GM19035 (cell line): ENCODE data around the gene UTP25.

ENCODE experiments used
- ATAC-seq: cut with Tn5 transposase; IDR thresholded peaks from one replicate; pipeline ENCODE4 v1.9.1; 2021; ENCODE audit not compliant: unreplicated experiment

The UTP25 gene

DNA sequence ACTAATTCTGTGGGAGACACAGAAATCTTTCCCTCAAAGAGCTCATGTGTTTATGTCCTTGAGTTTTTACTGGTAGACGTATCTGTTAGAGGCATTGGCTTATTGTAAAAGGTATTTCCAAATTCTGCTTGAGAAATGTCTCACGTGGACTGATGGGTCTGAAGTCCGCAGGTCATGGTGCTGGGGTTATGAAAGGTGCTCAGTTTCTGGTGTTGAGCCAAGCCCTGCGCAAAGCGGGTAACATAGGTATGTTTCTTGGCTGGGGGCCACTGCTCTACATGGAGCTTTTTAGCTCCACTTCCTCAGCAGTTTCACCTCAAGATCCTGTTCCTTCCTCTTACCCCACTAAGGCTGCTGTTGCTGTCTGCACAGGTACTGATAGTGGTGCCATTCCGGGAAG, 10.8 kb downstream of the UTP25 start:
- ATAC-seq: no peak

DNA sequence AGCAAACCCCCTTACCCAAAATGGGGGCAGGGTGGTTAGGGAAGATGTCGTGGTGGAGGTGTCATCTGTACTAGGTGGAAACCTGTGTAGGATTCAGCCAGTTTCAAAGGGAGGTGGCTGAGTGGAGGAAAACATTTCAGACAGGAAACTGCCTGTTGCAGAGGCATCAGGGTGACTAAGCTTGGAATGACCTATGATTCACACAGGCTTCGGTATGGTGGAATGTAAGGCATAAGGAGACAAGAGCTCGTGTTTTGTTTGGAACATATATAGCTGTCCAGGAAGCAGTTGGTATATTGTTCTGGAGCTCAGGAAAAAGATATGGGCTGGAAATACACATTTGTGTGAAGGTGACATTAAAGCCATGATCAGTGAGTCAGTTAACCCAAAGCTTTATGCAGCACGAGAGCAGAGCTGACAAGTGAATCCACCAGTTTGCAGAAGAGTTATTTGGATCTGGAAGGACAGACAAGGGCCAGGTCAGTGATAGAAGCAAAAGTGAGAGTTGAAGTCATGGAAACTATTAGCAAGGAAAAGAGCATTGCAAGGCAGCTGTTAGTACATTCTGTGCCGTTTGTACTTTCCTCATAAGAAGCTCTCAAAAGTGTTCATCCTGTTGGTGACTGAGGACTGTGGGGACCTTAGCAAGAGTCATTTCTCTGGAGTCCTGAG, 12.2 kb downstream of the UTP25 start:
- no peak for ATAC-seq

GRCh38 chr1:209840611-209841010, 12.8 kb downstream of the UTP25 start:
- no peak for ATAC-seq

GRCh38 chr1:209844695-209845407, 17.1 kb downstream of the UTP25 start:
- no peak for ATAC-seq

DNA sequence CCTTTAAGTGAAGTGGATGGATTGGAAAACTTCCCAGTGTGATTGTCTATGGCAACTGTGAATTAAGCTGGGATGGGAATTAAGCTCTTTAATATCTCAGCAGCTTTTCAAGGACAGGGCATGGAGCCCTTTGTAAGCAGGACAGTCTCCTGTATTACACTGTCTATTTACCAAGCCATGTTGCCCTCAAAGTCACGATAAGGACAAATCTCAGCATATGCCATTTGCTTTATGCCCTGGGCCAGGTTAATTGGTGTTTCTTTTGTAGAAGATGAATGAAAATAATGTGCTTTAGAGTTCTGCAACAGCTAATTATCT, 17.6 kb downstream of the UTP25 start:
- ATAC-seq: no peak

- ATAC-seq: no peak
Measured at GRCh38 chr1:209849388-209849787, 21.6 kb downstream of the UTP25 start.

DNA sequence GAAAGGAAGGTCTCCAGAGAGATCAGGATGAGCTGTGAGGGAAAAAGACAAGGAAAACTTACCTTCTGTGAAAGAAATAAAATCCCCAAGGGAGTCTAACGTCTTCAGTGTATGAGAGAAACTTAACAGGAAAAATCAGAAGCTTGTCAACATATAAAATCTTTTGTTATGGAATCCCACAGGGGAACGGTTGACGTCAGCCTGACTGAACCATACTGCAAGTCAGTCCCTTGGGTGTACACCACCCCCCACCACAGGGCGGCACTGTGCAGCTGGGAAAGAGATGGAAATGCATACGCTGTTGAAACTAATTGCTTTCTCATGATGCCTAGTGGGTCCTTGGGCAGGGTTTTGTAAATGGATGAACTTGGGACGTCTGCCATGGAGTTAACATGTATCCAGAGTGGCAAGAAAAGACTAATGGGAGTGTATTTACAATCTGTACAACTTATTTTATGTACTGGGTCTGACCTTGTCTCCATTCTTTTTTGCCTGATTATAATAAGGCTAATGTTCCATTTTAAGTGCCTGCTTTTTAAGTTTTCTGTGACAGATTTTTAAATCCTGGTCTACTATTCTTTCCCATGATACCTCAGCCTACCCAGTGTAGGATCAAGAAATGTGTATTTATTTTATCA, 22.7 kb downstream of the UTP25 start:
- no peak for ATAC-seq

DNA sequence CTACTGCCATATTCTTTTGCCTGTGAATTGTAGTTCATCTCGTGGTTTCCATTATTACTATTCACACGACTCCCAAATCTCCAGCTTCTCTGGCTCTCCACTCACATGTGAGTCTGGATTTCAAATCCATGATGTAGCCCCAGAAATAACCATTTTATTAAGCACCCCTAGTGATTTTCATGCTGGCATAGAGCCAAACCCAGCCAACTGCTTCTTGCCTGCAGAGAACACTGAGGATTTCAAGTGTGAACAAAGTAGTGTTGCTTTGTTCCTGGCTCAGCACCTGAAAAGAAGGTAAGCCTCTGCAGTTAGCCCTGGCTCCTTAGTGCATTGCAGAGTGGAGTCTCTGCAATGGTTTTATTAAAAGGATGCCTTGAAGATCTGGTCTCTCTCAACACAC, 25.9 kb downstream of the UTP25 start:
- no peak for ATAC-seq

DNA sequence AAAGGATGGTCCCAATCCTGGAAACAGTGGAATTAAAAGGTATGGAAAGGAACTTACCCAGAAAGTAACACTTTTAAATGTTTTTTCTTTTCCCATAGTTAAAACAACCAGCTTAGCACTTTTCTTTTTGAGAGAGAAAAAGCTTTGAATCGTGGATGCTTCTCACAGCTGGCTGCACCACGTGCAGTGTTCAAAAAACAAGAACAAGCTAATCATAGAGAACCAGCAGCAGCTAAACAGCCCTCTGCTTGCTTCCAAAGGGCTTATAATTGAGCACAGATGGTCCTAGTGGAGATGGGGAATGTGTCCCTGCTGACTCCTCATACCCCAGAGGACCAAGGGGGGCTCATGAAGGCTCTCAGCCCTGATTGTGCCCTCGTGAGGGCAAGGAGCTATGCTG, 26.4 kb downstream of the UTP25 start:
- ATAC-seq: no peak

GRCh38 chr1:209855006-209855405, 27.2 kb downstream of the UTP25 start:
- no peak for ATAC-seq

- no peak for ATAC-seq
Measured at GRCh38 chr1:209855623-209856022, 27.9 kb downstream of the UTP25 start.

- ATAC-seq: no peak
Measured at GRCh38 chr1:209858561-209859103, 30.9 kb downstream of the UTP25 start.

- ATAC-seq: peak; percentile 93
Measured at GRCh38 chr1:209860293-209860881, 32.6 kb downstream of the UTP25 start.

DNA sequence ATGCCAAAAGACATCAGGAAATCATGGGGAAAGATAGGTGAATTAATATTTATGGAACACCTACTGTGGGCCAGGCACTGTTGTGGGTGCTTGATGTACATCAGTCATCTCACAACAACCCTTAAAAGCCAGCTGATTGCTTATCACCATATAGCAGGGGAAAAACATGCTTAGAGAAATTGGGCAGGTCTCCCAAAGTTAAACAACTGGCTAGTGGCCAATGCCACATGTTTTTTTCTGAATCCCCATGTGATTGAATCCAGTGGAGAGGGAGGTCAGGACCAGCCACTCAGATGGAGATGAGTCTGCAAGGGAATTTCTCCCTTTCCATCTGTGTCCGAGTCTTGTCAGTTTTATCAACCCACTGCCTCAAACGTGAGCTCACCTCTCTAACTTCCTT, 33.5 kb downstream of the UTP25 start:
- ATAC-seq: no peak

GRCh38 chr1:209862391-209863356, 34.9 kb downstream of the UTP25 start:
- no peak for ATAC-seq

GRCh38 chr1:209863766-209864485, 36.2 kb downstream of the UTP25 start:
- ATAC-seq: no peak

DNA sequence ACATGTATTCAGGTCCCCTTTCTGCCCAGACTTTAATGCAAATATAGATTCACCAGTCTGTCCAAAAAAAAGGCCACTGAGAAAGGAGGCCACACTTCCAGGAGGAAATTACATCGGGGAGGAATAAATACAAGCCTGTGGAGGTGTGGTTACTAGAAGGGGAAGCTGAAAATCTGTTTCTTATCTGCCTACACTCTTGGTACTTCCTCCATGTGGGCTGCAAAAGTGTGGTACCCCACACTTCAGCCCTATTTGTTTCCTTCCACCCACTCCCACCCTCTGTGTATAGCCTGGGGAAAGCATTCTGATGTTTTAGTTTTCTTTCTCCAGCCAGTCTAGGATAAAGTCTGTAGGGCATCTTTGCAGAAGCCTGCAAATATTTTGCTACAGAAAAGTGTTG, 38.4 kb downstream of the UTP25 start:
- no peak for ATAC-seq

DNA sequence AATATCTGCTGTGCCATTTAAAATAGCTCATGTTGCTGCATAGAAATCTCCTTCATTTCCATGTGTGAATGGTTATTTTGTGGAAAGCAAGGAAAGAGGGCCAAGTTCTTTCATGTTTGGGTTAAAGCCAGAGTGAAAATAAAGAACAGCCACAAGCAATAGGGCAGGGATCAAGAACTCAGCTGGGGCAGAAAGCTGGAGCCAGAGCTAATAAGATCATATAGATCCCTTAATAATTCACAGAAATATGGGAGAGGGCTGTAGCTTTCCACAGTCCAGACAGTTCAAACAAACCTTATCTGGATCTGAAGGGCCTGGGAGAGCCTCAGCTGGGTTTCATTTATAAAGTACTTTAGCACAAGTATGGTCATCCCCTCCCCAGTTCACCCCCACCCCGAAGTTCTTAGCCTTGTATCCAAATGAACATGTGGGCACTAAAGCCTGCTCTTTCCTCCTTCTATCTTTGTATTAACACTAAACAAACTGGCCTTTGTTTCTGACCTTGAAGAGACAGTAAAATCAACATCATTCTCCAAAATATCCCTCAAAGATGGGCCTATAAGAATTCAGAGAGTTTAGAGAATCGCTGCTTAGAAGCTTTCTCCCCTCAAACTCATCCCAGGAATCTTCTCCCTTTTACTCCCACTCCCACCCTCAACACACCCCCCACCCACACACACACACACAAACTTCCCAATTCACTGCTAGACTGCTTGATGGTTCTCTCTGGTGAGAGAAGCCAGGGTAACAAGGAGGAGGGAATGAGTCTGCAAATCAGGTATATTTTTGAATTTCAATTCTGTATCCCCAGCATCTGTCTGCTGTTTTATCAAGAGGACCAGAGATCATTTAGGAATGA, 41.7 kb downstream of the UTP25 start:
- ATAC-seq: no peak
